Astrocyte of the hippocampus (primary cell): ENCODE data around the gene CAV2.

Experiments used
- DNase-seq: peaks from one replicate; pipeline ENCODE4 v3.0.0; 2011; ENCODE audit warnings: low read depth, low spot score

CAV2 gene

DNA sequence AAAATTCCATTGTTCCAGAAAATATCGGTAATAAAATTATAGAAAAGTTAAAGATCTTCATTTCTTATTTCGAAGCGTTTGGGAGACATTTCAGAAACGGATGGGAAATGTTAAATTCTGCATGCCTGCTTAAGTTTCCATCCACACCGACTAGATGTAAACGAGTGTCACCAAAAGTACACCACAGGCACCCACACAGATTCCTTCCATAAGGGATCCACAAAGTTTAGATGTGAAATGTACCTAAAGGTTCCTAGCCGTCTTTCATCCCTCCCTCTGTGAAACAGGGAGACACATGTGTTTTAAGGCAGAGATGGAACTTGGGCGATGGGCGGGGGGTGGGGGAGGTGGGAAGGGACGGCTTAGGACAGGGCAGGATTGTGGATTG, 24.7 kb downstream of the CAV2 start:
- DNase-seq: no peak

DNA sequence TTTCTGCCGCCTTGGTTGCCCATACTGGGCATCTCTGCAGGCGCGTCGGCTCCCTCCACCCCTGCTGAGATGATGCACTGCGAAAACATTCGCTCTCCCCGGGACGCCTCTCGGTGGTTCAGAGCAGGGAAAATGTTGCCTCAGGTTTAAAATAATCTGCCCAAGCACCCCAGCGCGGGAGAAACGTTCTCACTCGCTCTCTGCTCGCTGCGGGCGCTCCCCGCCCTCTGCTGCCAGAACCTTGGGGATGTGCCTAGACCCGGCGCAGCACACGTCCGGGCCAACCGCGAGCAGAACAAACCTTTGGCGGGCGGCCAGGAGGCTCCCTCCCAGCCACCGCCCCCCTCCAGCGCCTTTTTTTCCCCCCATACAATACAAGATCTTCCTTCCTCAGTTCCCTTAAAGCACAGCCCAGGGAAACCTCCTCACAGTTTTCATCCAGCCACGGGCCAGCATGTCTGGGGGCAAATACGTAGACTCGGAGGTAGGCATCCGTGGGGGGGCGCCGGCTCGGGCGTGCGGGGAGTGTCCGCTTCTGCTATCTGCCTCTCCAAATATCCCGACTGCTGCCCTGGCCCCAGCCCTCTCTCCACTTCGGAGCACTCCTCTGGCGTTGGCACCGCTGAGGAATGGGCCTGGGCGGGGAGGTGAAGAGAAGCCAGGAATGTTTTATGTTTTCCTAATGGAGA, 25.2 kb downstream of the CAV2 start, which contains the start of gene CAV1:
TSS of gene CAV1 (plus strand) at position 428 of the 689 bp plus-strand sequence. CDS start at position 455, 27 bp downstream.
- DNase-seq: peak; percentile 96

DNA sequence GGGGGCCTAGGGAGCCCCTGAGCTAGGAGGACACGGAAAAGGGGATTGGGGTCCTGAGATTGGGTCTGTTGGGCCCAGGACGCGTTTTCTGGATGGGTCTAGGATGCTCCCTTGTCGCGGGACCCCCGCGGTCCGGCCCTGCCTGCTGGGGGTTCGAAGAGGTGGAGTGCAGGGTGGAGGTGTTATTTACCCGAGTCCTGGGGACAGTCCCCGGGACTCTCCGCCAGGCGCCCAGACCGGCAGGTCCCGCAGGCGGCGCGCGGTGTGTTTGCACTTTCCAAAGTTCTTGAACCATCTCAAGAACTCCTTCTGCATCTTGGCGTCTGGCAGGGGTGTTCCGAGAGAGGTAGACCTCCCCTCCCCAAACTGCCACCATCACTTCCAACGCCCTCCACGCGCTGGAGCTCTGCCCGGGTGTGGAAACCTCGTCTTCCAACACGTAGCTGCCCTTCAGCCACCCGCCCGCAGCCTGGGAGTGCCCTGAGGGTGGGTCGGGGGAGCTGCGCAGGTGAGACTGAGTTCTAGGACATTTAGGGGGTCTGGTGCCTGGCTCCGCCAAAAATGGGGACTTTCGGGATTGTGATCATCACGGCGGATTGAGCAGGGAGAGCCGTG, 25.9 kb downstream of the CAV2 start:
- peak; percentile 59 for DNase-seq

GRCh38 chr7:116525913-116526861, 26.6 kb downstream of the CAV2 start:
- DNase-seq: peak; percentile 96

DNA sequence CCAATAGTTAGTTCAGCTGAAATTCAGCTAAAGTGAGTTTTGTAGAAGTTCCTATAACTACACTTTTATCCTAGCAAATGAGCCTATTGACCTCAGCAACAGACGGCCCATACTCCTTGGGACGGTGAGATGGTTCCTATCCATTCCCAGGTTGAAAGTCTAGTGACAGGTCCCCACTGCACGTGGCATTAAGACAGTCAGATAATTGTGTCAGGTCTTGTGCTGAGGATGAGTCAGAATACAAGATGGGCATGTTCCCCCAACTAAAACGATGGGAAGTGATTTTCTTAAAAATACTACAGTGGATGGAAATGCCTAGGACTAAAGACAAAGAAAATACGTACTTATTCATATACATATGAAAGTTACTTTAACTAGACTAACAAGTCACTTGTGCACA, 27.4 kb downstream of the CAV2 start:
- no peak for DNase-seq

GRCh38 chr7:116527521-116527920, 28.0 kb downstream of the CAV2 start:
- DNase-seq: peak; percentile 22

- DNase-seq: peak; percentile 92
These were observed 28.7 kb downstream of the CAV2 start for GRCh38 chr7:116528008-116528789.

DNA sequence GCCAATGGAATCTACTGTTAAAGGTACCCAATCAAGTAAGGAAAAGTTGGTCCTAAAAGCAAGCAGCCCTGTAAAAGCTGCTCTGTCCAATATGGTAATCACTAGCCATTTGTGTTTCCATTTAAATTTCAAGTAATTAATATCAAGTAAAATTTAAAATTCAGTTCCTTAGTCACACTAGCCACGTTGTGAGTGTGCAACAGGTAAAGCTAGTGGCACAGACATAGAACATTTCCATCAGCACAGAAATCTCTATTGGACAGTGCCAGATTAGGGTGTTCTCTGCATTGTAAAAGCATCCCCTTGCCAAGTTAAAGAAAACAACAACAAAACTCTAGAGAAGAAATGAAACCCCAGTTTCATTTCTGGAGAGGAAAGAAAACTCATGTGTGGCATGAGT, 29.7 kb downstream of the CAV2 start:
- DNase-seq: no peak

DNA sequence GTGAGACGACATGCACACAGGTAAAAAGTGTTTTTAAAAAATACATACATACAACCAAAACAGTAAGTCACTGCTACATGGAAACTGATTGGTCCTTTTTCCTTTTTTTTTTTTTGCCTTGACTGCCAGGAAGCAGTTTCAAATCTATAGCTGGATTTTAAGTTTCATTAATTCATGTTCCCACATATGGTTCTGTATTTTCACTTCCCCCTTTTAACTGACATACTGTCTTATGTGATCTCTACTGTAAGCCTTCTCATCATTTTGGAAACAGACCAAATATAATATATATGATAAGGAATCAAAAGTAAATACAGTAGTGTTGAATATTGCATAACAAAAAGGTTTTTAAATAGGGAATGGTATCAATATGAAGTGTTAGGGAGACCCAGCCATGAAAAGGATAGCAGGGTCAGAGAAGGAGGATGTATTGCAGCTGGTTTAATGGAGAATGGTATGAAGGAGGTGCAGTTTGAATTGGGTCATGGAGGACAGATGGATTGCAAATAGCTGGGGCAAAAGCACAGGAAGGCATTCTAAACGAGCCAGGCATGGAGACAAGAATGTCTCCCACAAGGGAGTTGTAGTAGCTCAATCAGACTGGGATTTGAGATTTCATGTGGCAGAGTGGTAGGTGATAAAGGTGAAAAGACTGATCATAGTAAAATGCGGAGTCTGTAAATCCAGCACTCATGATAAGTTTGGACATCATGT, 30.7 kb downstream of the CAV2 start:
- DNase-seq: peak; percentile 31

- DNase-seq: no peak
These were observed 32.7 kb downstream of the CAV2 start for GRCh38 chr7:116532102-116532688.

GRCh38 chr7:116534790-116535189, 35.3 kb downstream of the CAV2 start:
- DNase-seq: no peak

- DNase-seq: no peak
These were observed 35.9 kb downstream of the CAV2 start for GRCh38 chr7:116535416-116535815.

DNA sequence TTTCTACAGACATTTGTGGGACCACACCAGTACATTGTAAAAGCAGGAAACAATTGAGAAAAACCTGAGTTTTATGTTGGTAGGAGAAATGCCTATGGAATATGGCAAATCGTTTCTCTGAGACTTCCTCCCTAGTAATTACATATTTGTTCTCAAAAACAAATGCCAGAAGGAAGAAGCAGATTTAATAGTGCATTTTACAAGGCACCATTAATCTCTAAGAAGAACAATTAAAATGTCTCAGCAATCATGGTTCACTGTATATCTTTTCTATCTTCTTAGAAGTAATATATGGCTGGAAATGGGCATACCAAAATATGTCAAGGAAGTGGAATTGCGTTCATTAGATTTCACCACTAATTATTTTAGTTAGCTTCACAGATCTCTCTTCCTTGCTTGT, 38.6 kb downstream of the CAV2 start:
- no peak for DNase-seq

- no peak for DNase-seq
These were observed 40.3 kb downstream of the CAV2 start for GRCh38 chr7:116539879-116540278.

DNA sequence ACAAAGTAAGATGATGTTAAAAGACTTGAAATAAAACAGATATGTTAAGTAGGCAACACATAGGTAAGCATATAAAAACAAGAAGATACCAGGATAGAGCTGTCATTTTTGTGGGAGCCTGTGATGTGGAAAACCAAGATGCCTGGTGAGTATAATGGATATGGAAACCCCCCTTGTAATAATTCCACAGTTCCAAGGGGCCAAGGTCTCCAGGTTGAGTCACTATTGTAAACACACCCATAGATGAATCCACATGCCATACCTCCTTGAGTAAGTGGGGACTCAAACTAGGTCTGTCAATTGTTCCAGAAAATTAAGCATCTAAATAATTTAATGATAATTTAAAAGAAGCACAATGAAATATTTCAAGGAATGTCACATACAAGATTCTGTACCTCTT, 41.2 kb downstream of the CAV2 start:
- no peak for DNase-seq

GRCh38 chr7:116541951-116542350, 42.4 kb downstream of the CAV2 start:
- no peak for DNase-seq

- DNase-seq: peak; percentile 39
These were observed 43.1 kb downstream of the CAV2 start for GRCh38 chr7:116542618-116543017.

DNA sequence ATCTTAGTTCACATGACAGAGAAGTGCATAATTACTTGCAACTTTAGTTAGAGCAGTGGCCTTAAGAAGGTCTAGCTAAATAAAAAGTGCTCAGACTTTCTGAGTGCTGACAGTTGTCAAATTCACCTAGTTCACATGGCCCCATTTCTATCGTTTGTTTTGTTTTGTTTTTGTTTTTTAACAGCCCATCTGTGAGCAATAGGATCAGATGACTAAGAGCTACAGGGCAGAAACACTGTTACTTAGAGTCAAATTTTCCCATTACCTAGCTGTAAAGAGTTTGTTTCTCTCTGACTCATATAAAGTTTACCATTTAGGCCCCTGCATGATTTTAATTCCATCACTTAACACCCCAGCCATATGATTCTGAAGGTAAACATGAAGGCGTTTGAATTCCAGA, 44.1 kb downstream of the CAV2 start:
- DNase-seq: peak; percentile 59

DNA sequence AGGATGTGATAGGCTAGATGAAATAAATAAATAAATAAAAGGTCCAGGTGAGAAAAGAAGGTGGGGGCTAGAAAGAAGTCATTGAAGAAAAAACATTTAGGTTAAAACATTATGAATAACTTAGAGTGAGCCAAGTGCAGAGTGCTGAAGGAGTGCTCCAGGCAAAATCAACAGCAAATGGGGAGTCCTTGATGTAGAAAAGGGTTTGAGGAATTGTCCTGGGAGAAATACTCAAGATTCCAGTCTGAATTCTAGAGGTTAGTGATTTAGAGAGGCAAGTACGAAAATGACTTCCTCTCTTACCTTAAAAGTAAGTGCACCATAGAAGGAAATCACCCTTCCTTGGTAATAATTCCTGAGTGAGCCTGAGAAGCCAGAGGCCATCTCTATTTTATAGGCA, 44.9 kb downstream of the CAV2 start:
- no peak for DNase-seq

- DNase-seq: no peak
These were observed 46.0 kb downstream of the CAV2 start for GRCh38 chr7:116545411-116545993.
